ENCODE results near the gene DNAJC10.

The DNAJC10 gene

GRCh38 chr2:182822733-182823132 lies 106.7 kb downstream of the DNAJC10 start:
- DNase-seq (ENCODE audit: low read depth), result no peak

DNA sequence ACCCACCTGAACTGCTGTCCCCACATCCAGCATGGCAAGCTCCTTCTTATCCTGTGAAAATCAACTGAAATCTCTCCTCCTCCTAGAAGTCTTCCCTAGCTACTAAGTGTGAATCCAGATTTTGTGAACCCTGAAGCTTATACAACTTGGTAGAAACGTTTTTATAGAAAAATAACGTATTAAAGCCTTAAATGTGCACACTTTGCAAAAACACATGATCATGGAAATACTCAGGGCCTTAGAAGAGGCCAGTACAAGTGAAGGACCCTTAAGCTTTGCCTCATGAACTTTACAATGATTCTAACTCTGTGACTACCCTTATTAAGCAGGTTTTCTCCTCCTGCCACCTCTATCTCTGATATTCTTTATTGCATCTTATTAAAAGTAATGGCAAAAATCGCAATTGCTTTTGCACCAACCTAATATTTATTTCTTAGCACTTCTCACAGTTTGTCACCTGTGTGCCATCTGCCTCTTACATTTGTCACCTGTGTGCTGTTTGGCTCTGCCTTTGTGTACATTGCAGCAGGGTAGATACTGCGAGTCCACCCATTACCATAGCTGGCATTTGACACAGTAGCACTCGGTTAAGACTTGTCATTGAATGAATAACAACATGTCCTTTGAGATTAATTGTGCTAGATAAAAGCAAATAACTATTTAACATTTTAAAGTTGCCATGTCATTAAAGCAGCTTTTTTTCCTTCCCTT lies 108.2 kb downstream of the DNAJC10 start:
- no peak overlapping the region for H3K4me3 ChIP-seq (replicated peaks; ENCODE audit: low read depth, low read length)
- TF ChIP-seq, protein P1, sequence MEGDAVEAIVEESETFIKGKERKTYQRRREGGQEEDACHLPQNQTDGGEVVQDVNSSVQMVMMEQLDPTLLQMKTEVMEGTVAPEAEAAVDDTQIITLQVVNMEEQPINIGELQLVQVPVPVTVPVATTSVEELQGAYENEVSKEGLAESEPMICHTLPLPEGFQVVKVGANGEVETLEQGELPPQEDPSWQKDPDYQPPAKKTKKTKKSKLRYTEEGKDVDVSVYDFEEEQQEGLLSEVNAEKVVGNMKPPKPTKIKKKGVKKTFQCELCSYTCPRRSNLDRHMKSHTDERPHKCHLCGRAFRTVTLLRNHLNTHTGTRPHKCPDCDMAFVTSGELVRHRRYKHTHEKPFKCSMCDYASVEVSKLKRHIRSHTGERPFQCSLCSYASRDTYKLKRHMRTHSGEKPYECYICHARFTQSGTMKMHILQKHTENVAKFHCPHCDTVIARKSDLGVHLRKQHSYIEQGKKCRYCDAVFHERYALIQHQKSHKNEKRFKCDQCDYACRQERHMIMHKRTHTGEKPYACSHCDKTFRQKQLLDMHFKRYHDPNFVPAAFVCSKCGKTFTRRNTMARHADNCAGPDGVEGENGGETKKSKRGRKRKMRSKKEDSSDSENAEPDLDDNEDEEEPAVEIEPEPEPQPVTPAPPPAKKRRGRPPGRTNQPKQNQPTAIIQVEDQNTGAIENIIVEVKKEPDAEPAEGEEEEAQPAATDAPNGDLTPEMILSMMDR (IDR thresholded peaks at IDR 0.05; ENCODE audit: low read length, missing control alignments), result no peak
- DNase-seq (ENCODE audit: low read depth), result no peak

More at GRCh38 chr2:182822733-182823132, 106.7 kb downstream of the DNAJC10 start:
- TF ChIP-seq, protein P1 (IDR thresholded peaks at IDR 0.05; ENCODE audit: low read length, missing control alignments), result no peak
- no peak overlapping the region for H3K4me3 ChIP-seq (replicated peaks; ENCODE audit: low read depth, low read length)

DNA sequence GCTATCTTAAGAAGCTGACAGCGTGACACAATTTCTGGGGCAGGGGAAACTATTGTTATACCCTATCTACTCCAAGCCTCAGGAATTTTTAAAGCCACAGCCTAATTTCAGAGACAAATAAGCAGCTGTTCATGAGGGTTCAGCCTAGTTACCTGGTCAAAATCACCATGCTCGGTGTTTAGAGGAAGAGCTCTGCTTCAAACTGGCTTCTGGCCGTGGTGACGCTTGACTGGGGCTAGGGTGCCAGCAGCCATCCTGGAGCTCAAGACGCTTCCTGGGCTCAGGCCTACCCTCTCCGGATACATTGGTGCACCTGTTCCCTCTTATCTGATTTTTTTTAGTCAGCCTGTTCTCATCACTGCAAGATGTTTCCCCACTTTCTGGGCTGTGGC lies 108.7 kb downstream of the DNAJC10 start:
- TF ChIP-seq, protein P1 (IDR thresholded peaks at IDR 0.05; ENCODE audit: low read length, missing control alignments), result no peak
- DNase-seq (ENCODE audit: low read depth), result no peak
- no peak overlapping the region for H3K4me3 ChIP-seq (replicated peaks; ENCODE audit: low read depth, low read length)

GRCh38 chr2:182826064-182826463 lies 110.0 kb downstream of the DNAJC10 start:
- no peak for DNase-seq (ENCODE audit: low read depth)
- no peak overlapping the region for H3K4me3 ChIP-seq (replicated peaks; ENCODE audit: low read depth, low read length)
- TF ChIP-seq, protein P1 (IDR thresholded peaks at IDR 0.05; ENCODE audit: low read length, missing control alignments), result no peak

DNA sequence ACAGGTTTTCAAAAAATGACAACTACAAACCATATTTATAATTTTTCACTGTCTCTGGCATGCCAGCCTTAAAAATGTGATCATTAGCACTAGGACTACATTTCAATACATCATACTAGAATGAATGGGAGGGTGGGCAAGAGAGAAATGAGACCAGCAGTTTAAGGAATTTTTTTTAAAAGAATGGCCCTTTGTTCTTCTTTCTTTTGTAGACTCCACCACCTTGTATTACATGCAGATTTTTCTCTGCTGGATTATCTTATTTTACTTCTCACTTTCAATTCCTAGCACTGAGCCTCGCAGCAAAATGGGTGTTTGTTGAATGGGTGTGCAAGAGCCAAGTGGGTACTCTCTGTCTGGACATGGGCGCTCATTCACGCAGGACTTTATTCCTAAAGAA lies 110.4 kb downstream of the DNAJC10 start:
- TF ChIP-seq, protein P1 (IDR thresholded peaks at IDR 0.05; ENCODE audit: low read length, missing control alignments), result no peak
- H3K4me3 ChIP-seq (replicated peaks; ENCODE audit: low read depth, low read length), result no peak overlapping the region
- DNase-seq (ENCODE audit: low read depth), result no peak

DNA sequence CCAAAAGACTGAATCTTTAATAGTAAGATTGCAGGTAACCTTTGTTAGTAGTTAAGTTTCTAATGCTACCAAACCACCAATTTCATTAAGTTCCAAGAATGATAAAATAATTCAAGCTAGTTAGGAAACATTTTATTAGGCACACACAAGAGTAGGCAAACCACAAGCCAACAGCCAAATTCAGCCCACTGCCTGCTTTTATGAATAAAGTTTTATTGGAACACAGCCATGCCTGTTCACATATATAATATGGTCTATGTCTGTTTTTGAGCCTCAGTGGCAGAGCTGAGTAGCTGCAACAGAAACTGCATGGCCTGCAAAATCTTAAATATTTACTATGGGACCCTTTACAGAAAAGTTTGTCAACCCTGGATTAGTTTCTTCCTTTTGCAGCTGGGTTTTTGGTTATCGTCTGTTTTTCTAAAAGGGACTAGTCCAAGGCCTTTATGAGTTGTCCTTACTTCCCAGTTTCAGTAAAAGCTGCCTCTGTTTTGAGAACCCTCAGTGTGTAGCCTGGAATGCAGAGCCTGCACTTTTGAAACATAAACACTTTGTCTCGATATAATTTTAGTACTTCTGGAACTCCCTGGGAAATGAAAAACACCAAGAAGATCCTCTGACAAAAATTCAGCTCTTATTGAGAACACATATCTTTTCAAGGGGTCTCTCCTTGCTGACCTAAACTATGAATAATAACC lies 111.3 kb downstream of the DNAJC10 start:
- H3K4me3 ChIP-seq (replicated peaks; ENCODE audit: low read depth, low read length), result no peak overlapping the region
- TF ChIP-seq, protein P1 (IDR thresholded peaks at IDR 0.05; ENCODE audit: low read length, missing control alignments), result no peak
- no peak for DNase-seq (ENCODE audit: low read depth)
